ENCODE data around the gene ZNF784. TPM values are rescaled to one million over a fixed set of nuclear protein-coding genes. Genes with fewer than 3 reads are reported as not detected.

ZNF784 gene, protein sequence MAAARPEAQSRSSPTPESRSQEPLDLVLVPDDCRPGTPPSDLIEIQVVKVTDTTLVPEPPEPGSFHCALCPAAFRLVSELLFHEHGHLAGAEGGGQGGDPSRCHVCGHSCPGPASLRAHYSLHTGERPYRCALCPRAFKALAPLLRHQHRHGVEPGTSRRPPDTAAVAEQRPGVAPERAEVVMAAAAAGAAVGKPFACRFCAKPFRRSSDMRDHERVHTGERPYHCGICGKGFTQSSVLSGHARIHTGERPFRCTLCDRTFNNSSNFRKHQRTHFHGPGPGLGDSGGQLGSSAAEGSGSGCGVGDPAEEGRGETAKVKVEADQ
- 6.7 and 7.2 TPM in 2 replicates for total RNA-seq
- polyA plus RNA-seq, result 5.5 and 10.0 TPM in 2 replicates

GRCh38 chr19:55624109-55625003, at the start of gene ZNF784:
Gene ZNF784, minus strand, starts transcription at chr19:55624566. Its CDS starts 5 bp downstream, at chr19:55624561.
- Histone ChIP-seq H3K4me3 (peak within 1 kb of the TSS; percentile 32), H3K9me2 (replicated peaks; ENCODE audit: insufficient read depth) (no peaks in the 10 kb centered on the region), H3K4me2 (peak within 1 kb of the TSS; percentile 79), H2AFZ (peak within 1 kb of the TSS; percentile 56), H4K20me1 (ENCODE audit: insufficient read depth, poor library complexity, severe bottlenecking) (peaks cover 5% of the 10 kb centered on the region), H3K27ac (peak within 1 kb of the TSS; percentile 93), H3K27me3 (no peaks in the 10 kb centered on the region), H3K4me1 (ENCODE audit: insufficient read depth) (peaks cover 4% of the 10 kb centered on the region), H3K9me3 (ENCODE audit: low read depth) (no peaks in the 10 kb centered on the region), H3K36me3 (replicated peaks; ENCODE audit: insufficient read depth, low read depth) (no peaks in the 10 kb centered on the region), H3K79me2 (peaks cover 14% of the 10 kb centered on the region)
- TF ChIP-seq EZH2phosphoT487 (IDR thresholded peaks at IDR 0.05; ENCODE audit: low read depth, severe bottlenecking, unreplicated experiment) (no peak), EZH2 (IDR thresholded peaks at IDR 0.05; ENCODE audit: borderline replicate concordance) (no peak)
- 2% methylated on average over 40 of the region's 56 CpGs for WGBS (ENCODE audit: low lambda C conversion rate, missing lambda C conversion rate)
- DNase-seq (ENCODE audit: low spot score), result peak; percentile 99

GRCh38 chr19:55673889-55674288, 49.5 kb upstream of the ZNF784 start:
- H3K27ac ChIP-seq, result no peak overlapping the region
- no peak overlapping the region for H3K4me3 ChIP-seq
- no peak overlapping the region for H3K4me2 ChIP-seq
- peaks cover 88% of the 10 kb centered on the region for H3K79me2 ChIP-seq
- H3K9me2 ChIP-seq (replicated peaks; ENCODE audit: insufficient read depth), result no peaks in the 10 kb centered on the region
- no peak for DNase-seq (ENCODE audit: low spot score)
- no peaks in the 10 kb centered on the region for H3K27me3 ChIP-seq
- TF ChIP-seq CTCF (IDR thresholded peaks at IDR 0.05; ENCODE audit: poor library complexity), result no peak
- TF ChIP-seq EZH2phosphoT487 (IDR thresholded peaks at IDR 0.05; ENCODE audit: low read depth, severe bottlenecking, unreplicated experiment), result no peak
- TF ChIP-seq EZH2 (IDR thresholded peaks at IDR 0.05; ENCODE audit: borderline replicate concordance), result no peak
- no peaks in the 10 kb centered on the region for H3K9me3 ChIP-seq (ENCODE audit: low read depth)
- peaks cover 27% of the 10 kb centered on the region for H3K4me1 ChIP-seq (ENCODE audit: insufficient read depth)
- H3K36me3 ChIP-seq (replicated peaks; ENCODE audit: insufficient read depth, low read depth), result no peaks in the 10 kb centered on the region
- H4K20me1 ChIP-seq (ENCODE audit: insufficient read depth, poor library complexity, severe bottlenecking), result peaks cover 73% of the 10 kb centered on the region
- WGBS (ENCODE audit: low lambda C conversion rate, missing lambda C conversion rate), result 93% methylated on average over 6 of the region's 15 CpGs
- H2AFZ ChIP-seq, result no peak overlapping the region

DNA sequence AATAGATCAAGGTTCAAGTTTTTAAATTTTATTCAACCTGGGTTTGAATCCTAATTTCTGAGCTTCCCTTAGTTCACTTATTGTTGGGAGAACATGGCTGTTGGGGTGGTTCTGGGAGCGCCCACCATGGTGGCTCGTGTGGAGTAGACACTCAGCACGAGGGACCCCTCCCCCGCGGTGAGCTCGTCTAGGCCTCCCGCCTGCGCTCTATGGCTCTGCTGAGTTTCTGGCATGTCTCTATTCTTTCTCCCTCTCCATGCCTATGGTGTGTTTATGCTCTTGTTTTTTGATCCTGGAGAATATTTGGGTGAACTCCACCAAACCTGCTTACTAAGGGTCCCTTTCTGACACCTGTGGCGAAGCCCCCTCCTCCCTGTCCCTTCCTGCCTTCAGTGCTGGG, 49.1 kb upstream of the ZNF784 start:
- H3K4me2 ChIP-seq, result no peak overlapping the region
- H3K27ac ChIP-seq, result no peak overlapping the region
- WGBS (ENCODE audit: low lambda C conversion rate, missing lambda C conversion rate), result 80% methylated on average over 9 of the region's 9 CpGs
- H3K9me3 ChIP-seq (ENCODE audit: low read depth), result no peaks in the 10 kb centered on the region
- H4K20me1 ChIP-seq (ENCODE audit: insufficient read depth, poor library complexity, severe bottlenecking), result peaks cover 74% of the 10 kb centered on the region
- DNase-seq (ENCODE audit: low spot score), result no peak
- H2AFZ ChIP-seq, result no peak overlapping the region
- no peaks in the 10 kb centered on the region for H3K9me2 ChIP-seq (replicated peaks; ENCODE audit: insufficient read depth)
- peaks cover 88% of the 10 kb centered on the region for H3K79me2 ChIP-seq
- no peak overlapping the region for H3K4me3 ChIP-seq
- no peaks in the 10 kb centered on the region for H3K27me3 ChIP-seq
- H3K4me1 ChIP-seq (ENCODE audit: insufficient read depth), result peaks cover 29% of the 10 kb centered on the region
- TF ChIP-seq CTCF (IDR thresholded peaks at IDR 0.05; ENCODE audit: poor library complexity) (no peak), EZH2 (IDR thresholded peaks at IDR 0.05; ENCODE audit: borderline replicate concordance) (no peak), EZH2phosphoT487 (IDR thresholded peaks at IDR 0.05; ENCODE audit: low read depth, severe bottlenecking, unreplicated experiment) (no peak)
- H3K36me3 ChIP-seq (replicated peaks; ENCODE audit: insufficient read depth, low read depth), result no peaks in the 10 kb centered on the region
